HL-60/S4 (cell line): ENCODE data around the gene HOXA6.

Experiments used
- in situ Hi-C: fragments of 300-500 bp; cut with MboI; formaldehyde crosslinking; loops from 2 replicates; pipeline ENCODE4 v1.14.3; 2022; ENCODE audit warnings: low sequenced_read_pairs

The HOXA6 gene

DNA sequence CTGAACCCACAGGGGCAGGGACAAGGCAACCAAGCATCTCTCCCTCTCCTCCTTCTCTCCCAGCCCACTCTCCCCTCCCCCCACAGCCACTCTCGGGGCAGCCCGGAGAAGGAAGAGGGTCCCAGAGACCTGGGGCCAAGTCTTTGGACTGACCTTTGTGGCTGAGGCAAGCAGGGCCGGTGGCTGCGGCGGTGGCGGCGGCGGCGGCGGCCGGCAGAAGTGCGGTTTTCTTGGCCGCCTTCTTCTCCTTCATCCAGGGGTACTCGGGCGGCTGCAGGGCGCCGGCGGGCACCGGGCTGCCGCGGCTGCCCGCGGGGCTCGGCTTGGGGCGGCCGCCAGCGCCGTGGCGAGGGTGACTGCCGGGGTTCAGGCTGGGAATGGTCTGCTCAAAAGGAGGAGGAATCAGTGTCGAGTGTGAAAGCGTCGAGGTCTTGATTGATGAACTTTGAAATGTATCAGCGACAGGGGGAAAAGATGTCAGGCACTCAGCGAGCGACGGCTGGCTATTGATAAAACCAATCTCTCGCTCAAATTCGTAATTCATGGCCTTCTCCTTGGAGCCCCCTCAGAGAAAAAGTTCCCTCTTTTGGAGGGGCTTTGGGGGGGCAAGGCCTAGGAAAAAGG is 45.5 kb downstream of the HOXA6 start:
- in situ Hi-C loops: no loop called here

GRCh38 chr7:27101171-27101956 is 46.2 kb downstream of the HOXA6 start:
- in situ Hi-C loops: no loop called here

DNA sequence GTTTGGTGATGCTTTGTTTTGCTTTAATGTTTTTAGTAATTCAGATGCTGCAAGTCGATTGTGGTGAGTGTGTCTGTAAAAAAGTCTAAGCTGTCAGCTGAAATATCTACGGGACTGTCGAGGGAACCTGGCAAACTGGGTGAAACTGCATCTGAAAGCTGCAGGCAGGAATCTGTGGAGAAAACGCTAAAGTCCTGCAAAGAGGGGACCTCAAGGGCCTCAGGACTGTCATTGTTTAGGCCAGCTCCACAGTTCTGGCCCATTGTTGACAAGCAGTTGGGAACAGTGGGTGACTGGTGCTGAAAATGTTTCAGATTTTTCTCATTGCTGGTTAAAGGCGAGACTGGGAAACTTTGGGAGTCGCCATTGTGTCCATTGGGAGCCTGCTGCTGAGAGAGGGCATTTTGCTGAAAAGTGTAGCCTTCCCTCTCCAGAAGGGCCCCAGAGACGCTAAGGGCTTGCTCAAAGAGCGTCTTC is 46.8 kb downstream of the HOXA6 start:
- in situ Hi-C loops: no loop called here

GRCh38 chr7:27099453-27100370 is 47.9 kb downstream of the HOXA6 start:
- in situ Hi-C loops: no loop called here

- in situ Hi-C loops: no loop called here
These were observed 48.8 kb downstream of the HOXA6 start for GRCh38 chr7:27098578-27099451.

DNA sequence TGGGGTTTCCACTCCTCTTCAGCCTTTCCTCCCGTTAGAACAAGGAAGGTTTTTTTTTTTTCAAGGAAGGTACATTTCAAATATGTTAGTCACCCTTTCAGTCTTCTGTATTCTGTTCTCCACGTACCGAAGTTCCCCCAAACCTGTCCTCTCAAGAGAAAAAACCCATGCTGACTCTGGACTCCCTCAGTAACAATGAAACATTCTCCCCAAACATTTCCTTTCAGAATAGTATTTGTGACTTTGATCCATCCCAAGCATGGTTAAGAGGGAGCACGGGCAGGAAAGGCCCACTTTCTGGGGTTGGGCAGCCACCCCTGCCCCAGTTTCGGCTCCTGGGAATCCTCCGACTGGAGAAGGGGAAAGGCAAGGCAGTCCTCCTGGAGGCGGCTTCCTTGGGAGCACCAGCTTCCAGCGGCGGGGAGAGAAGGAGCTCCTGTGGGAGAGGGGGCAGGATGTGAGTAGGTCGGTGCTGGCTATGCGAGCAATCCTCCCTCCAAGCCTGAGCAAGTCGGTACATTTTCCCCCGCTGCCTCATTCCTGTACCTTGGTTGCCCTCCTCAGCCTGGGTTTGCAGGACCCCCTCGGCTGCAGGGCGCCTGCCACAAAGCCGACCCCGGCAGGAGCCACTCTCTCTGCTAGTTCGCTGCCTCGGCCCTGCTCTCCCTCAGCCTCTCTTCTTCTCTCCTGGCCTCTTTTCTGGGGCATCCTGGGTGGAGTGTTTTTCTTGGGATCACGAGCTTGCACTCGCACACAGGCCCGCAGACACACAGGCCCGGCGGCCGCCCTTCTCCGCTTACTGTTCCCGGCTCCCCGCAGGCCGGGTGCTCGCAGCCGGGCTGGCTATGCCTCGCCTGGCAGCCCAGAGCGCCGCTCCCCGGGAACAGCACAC is 49.6 kb downstream of the HOXA6 start:
- in situ Hi-C loops: no loop called here

DNA sequence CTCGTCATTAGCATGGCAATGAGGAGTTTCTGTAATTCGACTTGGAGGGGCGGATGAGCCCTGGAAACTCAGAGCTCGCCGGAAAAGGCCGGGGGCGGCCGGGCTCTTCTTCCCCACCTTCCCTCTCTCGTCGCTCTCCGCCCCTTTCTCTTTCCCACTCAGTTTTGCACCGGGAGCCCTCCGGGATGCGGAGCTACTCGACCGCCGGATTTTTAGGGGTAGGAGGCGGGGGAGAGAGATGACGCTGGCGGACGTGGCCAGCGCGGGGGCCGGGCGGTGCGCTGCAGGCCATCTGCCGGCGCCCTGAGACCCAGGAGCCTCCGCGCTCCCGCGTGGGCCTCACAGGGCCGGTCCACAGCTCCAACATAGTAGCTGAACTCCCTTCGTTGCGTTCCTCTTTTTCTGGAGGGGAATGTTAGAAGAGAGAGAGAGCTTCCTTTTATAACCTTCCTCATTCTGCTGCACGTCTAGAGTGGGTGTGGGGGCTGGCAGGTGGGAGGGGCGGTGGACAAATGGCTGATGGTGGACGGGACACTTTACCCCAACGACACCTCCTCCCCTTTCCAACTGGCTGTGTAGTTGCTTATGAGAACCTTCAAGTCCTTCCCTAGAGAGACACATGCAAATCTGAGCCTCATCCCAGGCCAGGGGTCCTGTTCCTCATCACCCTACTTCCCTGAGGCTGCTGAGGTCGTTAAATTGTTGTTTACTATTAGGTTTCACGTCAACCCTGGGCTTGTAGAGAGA is 50.6 kb downstream of the HOXA6 start:
- in situ Hi-C loops: no loop called here

- in situ Hi-C loops: no loop called here
These were observed 51.4 kb downstream of the HOXA6 start, which contains the start of gene HOXA1 for GRCh38 chr7:27095897-27096767. TSS of gene HOXA1 (minus strand) at chr7:27096000. CDS start at chr7:27095912, 88 bp downstream.
